HEK293 (cell line): ENCODE results near the gene C5orf15.

Source experiments
- CTCF ChIA-PET: fragments of 350-600 bp; formaldehyde crosslinking; extraction: SDS; loops from one replicate; lab custom pipeline; 2021; ENCODE audit warnings: antibody characterized with exemption; lab: Yijun Ruan, JAX
- POLR2A ChIA-PET: fragments of 300-600 bp; formaldehyde crosslinking; extraction: SDS; loops from one replicate; lab custom pipeline; 2020; ENCODE audit warnings: antibody characterized with exemption, inconsistent platforms; lab: Yijun Ruan, JAX
- H3K27ac ChIP-seq: fragments of 200-500 bp; sonication (Bioruptor generic); 2 replicates; pipeline ENCODE4 v1.5.1; 2014; ENCODE audit warnings: low read depth, low read length, control low read depth, inconsistent platforms; ENCODE audit errors: extremely low read depth
- H3K36me3 ChIP-seq, 2 experiments: fragments of 200-500 bp in 1 of 2; sonication (Bioruptor generic) in 1 of 2; 1 replicate in 1 of 2; 2 replicates in 1 of 2; pipeline ENCODE4 v1.5.1; 2014 to 2017; ENCODE audit warnings: inconsistent platforms in 2 of 2, low read length in 2 of 2; ENCODE audit not compliant: control insufficient read depth in 2 of 2, insufficient read depth in 1 of 2
- H3K4me1 ChIP-seq: fragments of 200-500 bp; sonication (Bioruptor generic); 2 replicates; pipeline ENCODE4 v1.5.1; 2014; ENCODE audit warnings: mild to moderate bottlenecking, low read length, inconsistent platforms; ENCODE audit not compliant: control insufficient read depth, insufficient read depth
- H3K4me3 ChIP-seq: 2 replicates; pipeline ENCODE4 v1.5.1; 2011; ENCODE audit warnings: low read depth, mild to moderate bottlenecking, control low read depth, low read length, moderate library complexity
- H3K9me3 ChIP-seq: fragments of 200-500 bp; sonication (Bioruptor generic); 2 replicates; pipeline ENCODE4 v1.5.1; 2014; ENCODE audit warnings: low read depth, low read length, inconsistent platforms; ENCODE audit not compliant: control insufficient read depth, insufficient read depth
- ATF2 ChIP-seq: fragments of 450-650 bp; formaldehyde crosslinking; IDR thresholded peaks from 2 replicates; pipeline ENCODE4 v1.5.1; 2016; ENCODE audit warnings: missing biosample characterization, missing genetic modification characterization, low read depth
- BCL6B ChIP-seq: fragments of 450-650 bp; formaldehyde crosslinking; IDR thresholded peaks from 2 replicates; pipeline ENCODE4 v1.5.1; 2017; ENCODE audit warnings: missing biosample characterization, missing genetic modification characterization
- GFI1B ChIP-seq: fragments of 450-650 bp; formaldehyde crosslinking; IDR thresholded peaks from 2 replicates; pipeline ENCODE4 v1.5.1; 2016; ENCODE audit warnings: missing biosample characterization, missing genetic modification characterization
- PRDM6 ChIP-seq: fragments of 450-650 bp; formaldehyde crosslinking; IDR thresholded peaks from 2 replicates; pipeline ENCODE4 v1.5.1; 2017; ENCODE audit warnings: missing biosample characterization, missing genetic modification characterization
- SALL2 ChIP-seq: fragments of 450-650 bp; formaldehyde crosslinking; IDR thresholded peaks from 2 replicates; pipeline ENCODE4 v1.5.0; 2017; ENCODE audit warnings: missing biosample characterization, mild to moderate bottlenecking, missing genetic modification characterization, borderline replicate concordance
- SETDB1 ChIP-seq: IDR thresholded peaks from one replicate; pipeline ENCODE4 v1.6.1; 2017; ENCODE audit warnings: mild to moderate bottlenecking, low read length, moderate library complexity, mixed read lengths; ENCODE audit not compliant: insufficient read length
- SP3 ChIP-seq: fragments of 450-650 bp; formaldehyde crosslinking; IDR thresholded peaks from 2 replicates; pipeline ENCODE4 v1.5.1; 2016; ENCODE audit warnings: missing biosample characterization, missing genetic modification characterization
- TSHZ1 ChIP-seq: fragments of 450-650 bp; formaldehyde crosslinking; IDR thresholded peaks from 2 replicates; pipeline ENCODE4 v1.5.1; 2016; ENCODE audit warnings: missing biosample characterization, missing genetic modification characterization, borderline replicate concordance
- ZBTB7A ChIP-seq: fragments of 450-650 bp; formaldehyde crosslinking; IDR thresholded peaks from 2 replicates; pipeline ENCODE4 v1.5.1; 2016; ENCODE audit warnings: low read depth, missing biosample characterization, missing genetic modification characterization
- ZNF140 ChIP-seq: fragments of 450-650 bp; formaldehyde crosslinking; IDR thresholded peaks from 2 replicates; pipeline ENCODE4 v1.5.1; 2016; ENCODE audit warnings: missing biosample characterization, missing genetic modification characterization
- ZNF155 ChIP-seq: fragments of 450-650 bp; formaldehyde crosslinking; IDR thresholded peaks from 2 replicates; pipeline ENCODE4 v1.5.1; 2016; ENCODE audit warnings: missing biosample characterization, missing genetic modification characterization
- ZNF16 ChIP-seq: fragments of 450-650 bp; formaldehyde crosslinking; IDR thresholded peaks from 2 replicates; pipeline ENCODE4 v1.5.1; 2016; ENCODE audit warnings: low read depth, missing biosample characterization, missing genetic modification characterization
- ZNF350 ChIP-seq: fragments of 450-650 bp; formaldehyde crosslinking; IDR thresholded peaks from 2 replicates; pipeline ENCODE4 v1.5.0; 2017; ENCODE audit warnings: missing biosample characterization, mild to moderate bottlenecking, missing genetic modification characterization
- ZNF530 ChIP-seq: fragments of 450-650 bp; formaldehyde crosslinking; IDR thresholded peaks from 2 replicates; pipeline ENCODE4 v1.5.1; 2016; ENCODE audit warnings: low read depth, missing biosample characterization, missing genetic modification characterization
- ZNF76 ChIP-seq: fragments of 450-650 bp; formaldehyde crosslinking; IDR thresholded peaks from 2 replicates; pipeline ENCODE4; 2016; ENCODE audit warnings: low read depth, missing biosample characterization, missing genetic modification characterization, borderline replicate concordance
- ZNF830 ChIP-seq: fragments of 450-650 bp; IDR thresholded peaks from 2 replicates; pipeline ENCODE4 v1.5.0; 2018; ENCODE audit warnings: missing biosample characterization, missing genetic modification characterization, low read depth, mild to moderate bottlenecking, moderate library complexity

Gene C5orf15

GRCh38 chr5:133966090-133966489 lies 2.3 kb downstream of the C5orf15 start:
- no peak for TF ChIP-seq ZNF16 (tag by site-specific recombination)
- no peak for TF ChIP-seq ZNF76 (tag by site-specific recombination)
- no peak for TF ChIP-seq SALL2
- TF ChIP-seq ZNF830 (tag by site-specific recombination) = no peak
- TF ChIP-seq GFI1B (tag by site-specific recombination) = no peak
- no peak for TF ChIP-seq ZNF350 (tag by site-specific recombination)
- no peak for TF ChIP-seq ZBTB7A (tag by site-specific recombination)
- no peak for TF ChIP-seq ZNF155
- TF ChIP-seq ZNF140 = no peak
- POLR2A ChIA-PET = no interaction called here
- CTCF ChIA-PET = interaction anchor here (0.7 kb wide), 1 partner anchor 14 kb away, joined by 3 read pairs; no protein-coding TSS in a partner anchor
- H3K9me3 ChIP-seq = no peaks in the 10 kb centered on the region
- peaks cover 9% of the 10 kb centered on the region for H3K4me1 ChIP-seq
- H3K36me3 ChIP-seq = peaks cover 4% of the 10 kb centered on the region in 2 experiments
- no peak overlapping the region for H3K4me3 ChIP-seq
- H3K27ac ChIP-seq = no peak overlapping the region

GRCh38 chr5:133963493-133964128 lies 4.8 kb downstream of the C5orf15 start:
- H3K9me3 ChIP-seq = no peaks in the 10 kb centered on the region
- ChIA-PET POLR2A (no interaction called here), CTCF (interaction anchor here (0.5 to 0.7 kb wide), 2 partner anchors 33 to 564 kb away, joined by 3 to 4 read pairs; no protein-coding TSS in a partner anchor)
- H3K36me3 ChIP-seq = peaks cover 8 to 13% of the 10 kb centered on the region in 2 experiments
- TF ChIP-seq SETDB1 (peak; percentile 72), SP3 (tag by site-specific recombination) (no peak)
- H3K27ac ChIP-seq = no peak overlapping the region
- peaks cover 9% of the 10 kb centered on the region for H3K4me1 ChIP-seq
- no peak overlapping the region for H3K4me3 ChIP-seq

GRCh38 chr5:133962801-133963476 lies 5.5 kb downstream of the C5orf15 start:
- Histone ChIP-seq H3K9me3 (no peaks in the 10 kb centered on the region), H3K4me3 (no peak overlapping the region), H3K27ac (no peak overlapping the region), H3K4me1 (peaks cover 9% of the 10 kb centered on the region), H3K36me3 (peaks cover 15 to 17% of the 10 kb centered on the region in 2 experiments)
- POLR2A ChIA-PET = interaction anchor here (1.0 kb wide), 1 partner anchor 765 kb away, joined by 3 read pairs; no protein-coding TSS in a partner anchor
- TF ChIP-seq TSHZ1 (no peak), PRDM6 (tag by site-specific recombination) (peak; percentile 75), ZNF530 (tag by site-specific recombination) (no peak), ATF2 (tag by site-specific recombination) (peak; percentile 82), BCL6B (tag by site-specific recombination) (peak; percentile 83)
- CTCF ChIA-PET = interaction anchor here (0.5 to 0.9 kb wide), 4 partner anchors 24 to 1465 kb away, joined by 3 to 4 read pairs (median 3); no protein-coding TSS in a partner anchor
